ENCODE measurements around the gene CAND1. TPM values are rescaled to one million over a fixed set of nuclear protein-coding genes. Genes with fewer than 3 reads are reported as not detected.

Gene CAND1
- total RNA-seq, 1 donor from 2014 or later, result 166 TPM

DNA sequence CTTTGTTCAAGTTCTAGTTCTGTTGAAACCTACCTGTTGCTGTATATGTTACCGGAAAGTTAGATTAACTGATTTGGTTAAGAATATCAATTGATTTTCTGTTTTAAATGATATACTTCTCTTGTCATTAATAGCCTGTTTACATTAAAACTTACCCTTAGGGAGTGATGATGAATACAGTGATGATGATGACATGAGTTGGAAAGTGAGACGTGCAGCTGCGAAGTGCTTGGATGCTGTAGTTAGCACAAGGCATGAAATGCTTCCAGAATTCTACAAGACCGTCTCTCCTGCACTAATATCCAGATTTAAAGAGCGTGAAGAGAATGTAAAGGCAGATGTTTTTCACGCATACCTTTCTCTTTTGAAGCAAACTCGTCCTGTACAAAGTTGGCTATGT lies 33.0 kb downstream of the CAND1 start:
- no peak for DNase-seq (ENCODE audit: low spot score)
- H3K27ac Mint-ChIP-seq (ENCODE audit: unreplicated experiment), result no peak overlapping the region
- peaks cover 4% of the 10 kb centered on the region for H3K4me1 Mint-ChIP-seq (ENCODE audit: low read depth)
- H3K4me3 Mint-ChIP-seq (ENCODE audit: unreplicated experiment), result no peak overlapping the region
- TF ChIP-seq, protein P1, sequence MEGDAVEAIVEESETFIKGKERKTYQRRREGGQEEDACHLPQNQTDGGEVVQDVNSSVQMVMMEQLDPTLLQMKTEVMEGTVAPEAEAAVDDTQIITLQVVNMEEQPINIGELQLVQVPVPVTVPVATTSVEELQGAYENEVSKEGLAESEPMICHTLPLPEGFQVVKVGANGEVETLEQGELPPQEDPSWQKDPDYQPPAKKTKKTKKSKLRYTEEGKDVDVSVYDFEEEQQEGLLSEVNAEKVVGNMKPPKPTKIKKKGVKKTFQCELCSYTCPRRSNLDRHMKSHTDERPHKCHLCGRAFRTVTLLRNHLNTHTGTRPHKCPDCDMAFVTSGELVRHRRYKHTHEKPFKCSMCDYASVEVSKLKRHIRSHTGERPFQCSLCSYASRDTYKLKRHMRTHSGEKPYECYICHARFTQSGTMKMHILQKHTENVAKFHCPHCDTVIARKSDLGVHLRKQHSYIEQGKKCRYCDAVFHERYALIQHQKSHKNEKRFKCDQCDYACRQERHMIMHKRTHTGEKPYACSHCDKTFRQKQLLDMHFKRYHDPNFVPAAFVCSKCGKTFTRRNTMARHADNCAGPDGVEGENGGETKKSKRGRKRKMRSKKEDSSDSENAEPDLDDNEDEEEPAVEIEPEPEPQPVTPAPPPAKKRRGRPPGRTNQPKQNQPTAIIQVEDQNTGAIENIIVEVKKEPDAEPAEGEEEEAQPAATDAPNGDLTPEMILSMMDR (IDR thresholded peaks at IDR 0.05), result no peak
- no peaks in the 10 kb centered on the region for H3K27me3 Mint-ChIP-seq (ENCODE audit: low read depth)
- H3K36me3 Mint-ChIP-seq (ENCODE audit: low read depth), result peaks cover 46% of the 10 kb centered on the region
- H3K9me3 Mint-ChIP-seq (ENCODE audit: low read depth), result peaks cover 4% of the 10 kb centered on the region

DNA sequence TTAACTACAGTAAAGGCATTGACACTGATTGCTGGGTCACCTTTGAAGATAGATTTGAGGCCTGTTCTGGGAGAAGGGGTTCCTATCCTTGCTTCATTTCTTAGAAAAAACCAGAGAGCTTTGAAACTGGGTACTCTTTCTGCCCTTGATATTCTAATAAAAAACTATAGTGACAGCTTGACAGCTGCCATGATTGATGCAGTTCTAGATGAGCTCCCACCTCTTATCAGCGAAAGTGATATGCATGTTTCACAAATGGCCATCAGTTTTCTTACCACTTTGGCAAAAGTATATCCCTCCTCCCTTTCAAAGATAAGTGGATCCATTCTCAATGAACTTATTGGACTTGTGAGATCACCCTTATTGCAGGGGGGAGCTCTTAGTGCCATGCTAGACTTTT lies 36.4 kb downstream of the CAND1 start:
- DNase-seq (ENCODE audit: low spot score), result no peak
- Mint-ChIP-seq H3K36me3 (ENCODE audit: low read depth) (peaks cover 40% of the 10 kb centered on the region), H3K9me3 (ENCODE audit: low read depth) (peaks cover 4% of the 10 kb centered on the region), H3K4me3 (ENCODE audit: unreplicated experiment) (no peak overlapping the region), H3K4me1 (ENCODE audit: low read depth) (no peaks in the 10 kb centered on the region), H3K27ac (ENCODE audit: unreplicated experiment) (no peak overlapping the region), H3K27me3 (ENCODE audit: low read depth) (no peaks in the 10 kb centered on the region)
- TF ChIP-seq, protein P1 (IDR thresholded peaks at IDR 0.05), result no peak

DNA sequence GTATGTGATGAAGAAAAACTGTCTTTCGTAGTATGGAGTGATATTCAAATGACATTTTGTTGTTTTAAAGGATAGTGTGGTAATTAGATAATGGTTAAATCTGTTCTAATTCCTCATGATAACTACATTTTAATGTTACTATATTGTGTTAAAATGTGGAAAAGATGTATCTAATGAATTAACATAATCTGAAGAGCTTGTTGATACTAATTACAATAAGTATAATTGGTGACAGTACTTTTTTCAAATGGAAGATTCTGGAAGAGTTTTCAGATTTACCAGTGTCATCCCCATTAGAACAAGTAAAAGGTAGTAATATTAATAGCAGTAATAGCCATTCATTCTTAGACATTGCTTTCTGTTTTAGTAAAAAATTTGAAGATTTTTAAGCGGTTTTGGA lies 37.6 kb downstream of the CAND1 start:
- Mint-ChIP-seq H3K9me3 (ENCODE audit: low read depth) (peaks cover 4% of the 10 kb centered on the region), H3K4me3 (ENCODE audit: unreplicated experiment) (no peak overlapping the region), H3K36me3 (ENCODE audit: low read depth) (peaks cover 45% of the 10 kb centered on the region), H3K27me3 (ENCODE audit: low read depth) (no peaks in the 10 kb centered on the region), H3K27ac (ENCODE audit: unreplicated experiment) (no peak overlapping the region), H3K4me1 (ENCODE audit: low read depth) (no peaks in the 10 kb centered on the region)
- no peak for DNase-seq (ENCODE audit: low spot score)
- TF ChIP-seq, protein P1 (IDR thresholded peaks at IDR 0.05), result no peak

DNA sequence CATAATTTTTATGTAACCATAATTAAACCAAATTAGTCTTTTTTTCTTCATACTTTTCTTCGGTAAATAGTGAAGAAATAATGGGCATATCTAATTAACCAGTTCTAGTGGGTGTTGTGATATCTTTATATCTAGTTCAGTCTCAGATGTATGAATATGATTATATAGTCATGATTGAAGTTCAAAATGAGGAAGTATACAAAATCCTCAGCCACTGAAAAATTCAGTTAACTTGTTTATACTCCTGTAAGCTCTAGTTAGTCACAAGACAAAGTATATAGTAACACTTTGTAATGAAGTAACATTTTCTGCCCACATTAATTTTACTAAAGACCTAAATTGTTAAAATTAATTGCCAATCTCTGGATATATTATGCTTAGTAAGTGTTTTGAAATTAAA lies 46.5 kb downstream of the CAND1 start:
- Mint-ChIP-seq H3K4me1 (ENCODE audit: low read depth) (no peaks in the 10 kb centered on the region), H3K27ac (ENCODE audit: unreplicated experiment) (no peak overlapping the region), H3K36me3 (ENCODE audit: low read depth) (peaks cover 39% of the 10 kb centered on the region), H3K27me3 (ENCODE audit: low read depth) (no peaks in the 10 kb centered on the region), H3K9me3 (ENCODE audit: low read depth) (no peaks in the 10 kb centered on the region), H3K4me3 (ENCODE audit: unreplicated experiment) (no peak overlapping the region)
- DNase-seq (ENCODE audit: low spot score), result no peak
- TF ChIP-seq, protein P1 (IDR thresholded peaks at IDR 0.05), result no peak

DNA sequence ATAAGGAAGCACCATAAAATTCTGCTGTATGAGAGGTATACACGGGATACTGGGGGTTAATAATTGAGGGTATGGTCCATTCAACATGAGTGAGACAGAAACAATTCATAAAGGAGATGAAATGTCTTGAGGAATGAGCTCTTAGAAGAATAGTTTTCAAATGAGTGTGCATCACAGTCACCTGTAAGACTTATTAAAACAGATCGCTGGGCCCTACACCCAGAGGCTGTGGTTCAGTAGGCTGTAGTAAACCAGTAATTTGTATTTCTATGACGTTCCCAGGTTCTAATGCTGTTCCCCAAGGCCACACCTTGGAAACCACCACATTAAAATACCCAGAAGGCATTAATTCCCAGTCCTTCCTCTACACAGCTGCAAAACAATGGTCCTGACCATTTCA lies 49.6 kb downstream of the CAND1 start:
- H3K27me3 Mint-ChIP-seq (ENCODE audit: low read depth), result no peaks in the 10 kb centered on the region
- H3K9me3 Mint-ChIP-seq (ENCODE audit: low read depth), result peaks cover 10% of the 10 kb centered on the region
- no peak for DNase-seq (ENCODE audit: low spot score)
- H3K36me3 Mint-ChIP-seq (ENCODE audit: low read depth), result peaks cover 41% of the 10 kb centered on the region
- H3K4me1 Mint-ChIP-seq (ENCODE audit: low read depth), result no peaks in the 10 kb centered on the region
- TF ChIP-seq, protein P1 (IDR thresholded peaks at IDR 0.05), result no peak
- no peak overlapping the region for H3K4me3 Mint-ChIP-seq (ENCODE audit: unreplicated experiment)
- H3K27ac Mint-ChIP-seq (ENCODE audit: unreplicated experiment), result no peak overlapping the region

Measured in chondrocyte (in vitro differentiated cells).